Prostate gland (tissue), 2 donors: ENCODE results near the gene GPS1.

Source experiments
- POLR2AphosphoS5 ChIP-seq: sonication (generic); formaldehyde crosslinking; IDR thresholded peaks from one replicate; pipeline ENCODE4 v1.6.1; 2017; ENCODE audit warnings: antibody characterized with exemption
- TF ChIP-seq, protein P1 (sequence below), 4 experiments: fragments of 200-600 bp in 2 of 4; fragments of 450-650 bp in 2 of 4; sonication (generic) in 2 of 4; IDR thresholded peaks; 1 replicate in 3 of 4; 2 replicates in 1 of 4; pipeline ENCODE4 v1.5.1; 2016 to 2019; ENCODE audit warnings: antibody characterized with exemption in 4 of 4, mild to moderate bottlenecking in 2 of 4, moderate library complexity in 2 of 4

DNA sequence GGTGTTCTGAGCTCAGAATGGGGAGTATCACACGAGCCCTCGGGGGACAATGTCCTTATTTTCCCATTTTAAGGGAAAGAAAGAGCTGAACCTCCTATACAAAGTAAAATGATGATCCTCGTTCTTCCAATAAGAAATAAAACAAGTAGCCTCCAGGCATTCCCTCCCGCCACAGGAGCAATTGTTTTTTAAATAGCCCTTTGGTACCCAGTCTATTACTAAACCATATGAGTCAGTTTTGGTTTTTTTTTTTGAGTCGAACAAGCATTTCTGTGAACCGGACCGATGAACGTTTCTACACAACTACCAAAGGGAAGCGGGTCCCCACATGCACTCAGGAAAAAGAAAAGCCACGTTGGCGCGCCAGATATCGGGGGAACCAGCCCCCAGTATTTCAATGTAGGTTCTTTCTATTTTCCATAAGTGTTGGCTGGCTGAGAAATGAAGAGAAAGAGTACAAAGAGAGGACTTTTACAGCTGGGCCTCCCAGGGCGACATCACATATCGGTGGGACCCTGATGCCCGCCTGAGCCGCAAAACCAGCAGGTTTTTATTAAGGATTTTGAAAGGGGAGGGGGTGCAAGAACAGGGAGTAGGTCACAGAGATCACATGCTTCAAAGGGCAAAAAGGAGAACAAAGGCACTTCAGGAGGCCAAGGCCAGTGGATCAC lies 10.4 kb upstream of the GPS1 start:
- TF ChIP-seq, protein P1, sequence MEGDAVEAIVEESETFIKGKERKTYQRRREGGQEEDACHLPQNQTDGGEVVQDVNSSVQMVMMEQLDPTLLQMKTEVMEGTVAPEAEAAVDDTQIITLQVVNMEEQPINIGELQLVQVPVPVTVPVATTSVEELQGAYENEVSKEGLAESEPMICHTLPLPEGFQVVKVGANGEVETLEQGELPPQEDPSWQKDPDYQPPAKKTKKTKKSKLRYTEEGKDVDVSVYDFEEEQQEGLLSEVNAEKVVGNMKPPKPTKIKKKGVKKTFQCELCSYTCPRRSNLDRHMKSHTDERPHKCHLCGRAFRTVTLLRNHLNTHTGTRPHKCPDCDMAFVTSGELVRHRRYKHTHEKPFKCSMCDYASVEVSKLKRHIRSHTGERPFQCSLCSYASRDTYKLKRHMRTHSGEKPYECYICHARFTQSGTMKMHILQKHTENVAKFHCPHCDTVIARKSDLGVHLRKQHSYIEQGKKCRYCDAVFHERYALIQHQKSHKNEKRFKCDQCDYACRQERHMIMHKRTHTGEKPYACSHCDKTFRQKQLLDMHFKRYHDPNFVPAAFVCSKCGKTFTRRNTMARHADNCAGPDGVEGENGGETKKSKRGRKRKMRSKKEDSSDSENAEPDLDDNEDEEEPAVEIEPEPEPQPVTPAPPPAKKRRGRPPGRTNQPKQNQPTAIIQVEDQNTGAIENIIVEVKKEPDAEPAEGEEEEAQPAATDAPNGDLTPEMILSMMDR (IDR thresholded peaks at IDR 0.05): no peak
- no peak for TF ChIP-seq POLR2AphosphoS5
